GM12892 (cell line): Measurements from ENCODE around the gene MRTFB.

Experiments
- POLR2A ChIP-seq: IDR thresholded peaks from 2 replicates; pipeline ENCODE4 v1.6.1; 2011; ENCODE audit warnings: low read depth, low read length, control low read depth
- TAF1 ChIP-seq: IDR thresholded peaks from 2 replicates; pipeline ENCODE4 v1.6.1; 2011; ENCODE audit warnings: low read depth, mild to moderate bottlenecking, control low read depth, low read length, borderline replicate concordance

GRCh38 chr16:14275934-14276333, 204.8 kb downstream of the MRTFB start:
- no peak for TF ChIP-seq POLR2A
- TF ChIP-seq TAF1, result no peak
